Measurements from ENCODE around the gene CACNA1D. TPM values are rescaled to one million over a fixed set of nuclear protein-coding genes. Genes with fewer than 3 reads are reported as not detected.

CACNA1D gene
- polyA plus RNA-seq, 1 donor (not counting 4 experiments of a cell fraction or from before 2014, with no cell fraction given) = 0.20 TPM

DNA sequence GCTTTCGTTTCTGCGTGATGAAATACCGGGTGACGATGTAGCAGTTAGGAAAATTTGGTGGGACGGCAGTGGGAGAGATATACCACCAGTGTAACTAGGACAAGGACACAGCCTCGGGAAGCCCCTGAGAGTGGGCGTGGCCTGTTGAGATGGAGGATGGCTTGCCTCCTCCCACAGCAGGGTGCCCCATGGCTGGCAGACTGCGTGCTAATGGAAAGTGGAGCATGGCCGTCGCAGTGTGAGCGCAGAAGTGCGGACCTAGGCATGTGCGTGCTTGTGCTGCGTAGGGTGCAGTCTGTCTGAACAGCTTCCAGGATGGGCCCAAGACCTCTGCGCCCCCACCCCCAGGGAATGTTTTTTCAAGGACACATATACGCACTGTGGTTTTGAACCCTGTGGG is 295.0 kb downstream of the CACNA1D start:
- Histone ChIP-seq H3K4me3 (ENCODE audit: control insufficient read depth in 2 of 3, extremely low read depth in 1 of 3, insufficient read depth in 2 of 3, low read depth in 1 of 3, low read length in 3 of 3) (no peak overlapping the region), H3K79me2 (ENCODE audit: control insufficient read depth, insufficient read depth, low read length) (no peaks in the 10 kb centered on the region), H3K27ac (ENCODE audit: control insufficient read depth, insufficient read depth, low read length) (no peak overlapping the region), H2AFZ (ENCODE audit: control insufficient read depth, low read length) (no peak overlapping the region), H3K4me2 (ENCODE audit: control insufficient read depth, extremely low read depth, insufficient read depth, low read depth, low read length) (no peak overlapping the region), H3K9ac (ENCODE audit: control insufficient read depth, extremely low read depth, insufficient read depth, low read length) (no peak overlapping the region), H3K36me3 (ENCODE audit: control insufficient read depth in 2 of 2, extremely low read depth in 1 of 2, insufficient read depth in 2 of 2, low read length in 2 of 2) (no peaks in the 10 kb centered on the region), H4K20me1 (ENCODE audit: control insufficient read depth, extremely low read depth, insufficient read depth, low read length) (no peaks in the 10 kb centered on the region), H3K9me1 (ENCODE audit: control insufficient read depth, extremely low read depth, insufficient read depth, low read length) (no peaks in the 10 kb centered on the region), H3K4me1 (ENCODE audit: control insufficient read depth, extremely low read depth, insufficient read depth, low read length) (peaks cover 3% of the 10 kb centered on the region), H3K9me3 (ENCODE audit: control insufficient read depth, low read depth, low read length) (no peaks in the 10 kb centered on the region), H3K27me3 (ENCODE audit: control insufficient read depth, extremely low read depth, insufficient read depth, low read length) (no peaks in the 10 kb centered on the region)
- DNase-seq (ENCODE audit: low read depth, low spot score) (no peak), FAIRE-seq (no peak)
- dilution Hi-C loops (cut with MboI; ENCODE audit: extremely low pct_ligation_motif_present, low sequenced_read_pairs) = no loop called here
- TF ChIP-seq EZH2 (IDR thresholded peaks at IDR 0.05; ENCODE audit: low read length) = no peak

DNA sequence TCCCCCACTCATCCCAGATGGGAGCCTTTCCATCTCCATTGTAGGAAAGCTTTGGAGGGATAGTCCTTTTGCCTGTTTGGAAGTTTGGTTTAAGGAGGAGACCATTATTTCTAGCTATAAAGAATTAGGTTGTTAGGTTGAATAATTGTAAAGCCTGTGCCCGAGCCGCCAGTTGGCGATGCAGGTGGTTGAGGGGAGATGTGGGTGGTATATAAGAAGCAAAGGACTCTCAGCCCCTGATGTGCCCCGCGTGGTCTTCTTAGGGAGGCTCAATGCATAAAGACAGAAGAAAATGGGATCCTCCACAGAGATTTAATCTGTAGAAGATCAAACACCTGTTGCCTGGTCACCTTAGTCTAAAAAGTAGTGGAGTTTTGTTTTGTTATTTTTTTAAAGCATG is 296.1 kb downstream of the CACNA1D start:
- no peak overlapping the region for H2AFZ ChIP-seq (ENCODE audit: control insufficient read depth, low read length)
- H3K4me3 ChIP-seq (ENCODE audit: control insufficient read depth in 2 of 3, extremely low read depth in 1 of 3, insufficient read depth in 2 of 3, low read depth in 1 of 3, low read length in 3 of 3) = no peak overlapping the region
- H3K4me2 ChIP-seq (ENCODE audit: control insufficient read depth, extremely low read depth, insufficient read depth, low read depth, low read length) = no peak overlapping the region
- H3K27ac ChIP-seq (ENCODE audit: control insufficient read depth, insufficient read depth, low read length) = no peak overlapping the region
- H4K20me1 ChIP-seq (ENCODE audit: control insufficient read depth, extremely low read depth, insufficient read depth, low read length) = no peaks in the 10 kb centered on the region
- H3K9me3 ChIP-seq (ENCODE audit: control insufficient read depth, low read depth, low read length) = no peaks in the 10 kb centered on the region
- no peaks in the 10 kb centered on the region for H3K27me3 ChIP-seq (ENCODE audit: control insufficient read depth, extremely low read depth, insufficient read depth, low read length)
- FAIRE-seq (no peak), DNase-seq (ENCODE audit: low read depth, low spot score) (no peak)
- dilution Hi-C loops (cut with MboI; ENCODE audit: extremely low pct_ligation_motif_present, low sequenced_read_pairs) = no loop called here
- no peak overlapping the region for H3K9ac ChIP-seq (ENCODE audit: control insufficient read depth, extremely low read depth, insufficient read depth, low read length)
- H3K4me1 ChIP-seq (ENCODE audit: control insufficient read depth, extremely low read depth, insufficient read depth, low read length) = peaks cover 13% of the 10 kb centered on the region
- no peaks in the 10 kb centered on the region for H3K36me3 ChIP-seq (ENCODE audit: control insufficient read depth in 2 of 2, extremely low read depth in 1 of 2, insufficient read depth in 2 of 2, low read length in 2 of 2)
- H3K9me1 ChIP-seq (ENCODE audit: control insufficient read depth, extremely low read depth, insufficient read depth, low read length) = peaks cover 2% of the 10 kb centered on the region
- no peaks in the 10 kb centered on the region for H3K79me2 ChIP-seq (ENCODE audit: control insufficient read depth, insufficient read depth, low read length)
- TF ChIP-seq, protein P1, sequence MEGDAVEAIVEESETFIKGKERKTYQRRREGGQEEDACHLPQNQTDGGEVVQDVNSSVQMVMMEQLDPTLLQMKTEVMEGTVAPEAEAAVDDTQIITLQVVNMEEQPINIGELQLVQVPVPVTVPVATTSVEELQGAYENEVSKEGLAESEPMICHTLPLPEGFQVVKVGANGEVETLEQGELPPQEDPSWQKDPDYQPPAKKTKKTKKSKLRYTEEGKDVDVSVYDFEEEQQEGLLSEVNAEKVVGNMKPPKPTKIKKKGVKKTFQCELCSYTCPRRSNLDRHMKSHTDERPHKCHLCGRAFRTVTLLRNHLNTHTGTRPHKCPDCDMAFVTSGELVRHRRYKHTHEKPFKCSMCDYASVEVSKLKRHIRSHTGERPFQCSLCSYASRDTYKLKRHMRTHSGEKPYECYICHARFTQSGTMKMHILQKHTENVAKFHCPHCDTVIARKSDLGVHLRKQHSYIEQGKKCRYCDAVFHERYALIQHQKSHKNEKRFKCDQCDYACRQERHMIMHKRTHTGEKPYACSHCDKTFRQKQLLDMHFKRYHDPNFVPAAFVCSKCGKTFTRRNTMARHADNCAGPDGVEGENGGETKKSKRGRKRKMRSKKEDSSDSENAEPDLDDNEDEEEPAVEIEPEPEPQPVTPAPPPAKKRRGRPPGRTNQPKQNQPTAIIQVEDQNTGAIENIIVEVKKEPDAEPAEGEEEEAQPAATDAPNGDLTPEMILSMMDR (optimal IDR thresholded peaks at IDR 0.05 in 1 of 3, IDR thresholded peaks at IDR 0.05 in 1 of 3, conservative IDR thresholded peaks at IDR 0.05 in 1 of 3; ENCODE audit: extremely low read depth in 1 of 3, insufficient read depth in 2 of 3, low read length in 3 of 3) = no peak
- no peak for TF ChIP-seq EZH2 (IDR thresholded peaks at IDR 0.05; ENCODE audit: low read length)

DNA sequence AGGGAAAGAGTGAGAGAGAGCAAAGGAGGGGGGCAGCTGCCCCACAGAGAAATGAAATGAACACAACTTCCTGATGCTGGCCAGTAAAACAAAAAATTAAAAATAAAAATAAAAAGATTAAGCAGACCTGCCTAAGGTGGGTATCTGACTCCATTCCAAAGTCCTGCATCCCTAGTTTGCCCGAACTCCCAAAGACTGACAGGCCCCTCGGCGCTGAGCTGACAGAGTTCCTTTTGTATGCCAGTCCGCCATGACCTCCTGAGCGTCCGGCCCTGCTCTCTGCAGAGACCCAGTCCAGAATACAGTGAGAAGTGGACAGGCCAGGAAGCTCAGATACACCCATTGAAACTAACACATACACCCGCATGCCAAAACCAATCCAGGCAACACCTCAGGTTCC is 296.9 kb downstream of the CACNA1D start:
- Histone ChIP-seq H3K9me3 (ENCODE audit: control insufficient read depth, low read depth, low read length) (no peaks in the 10 kb centered on the region), H3K4me1 (ENCODE audit: control insufficient read depth, extremely low read depth, insufficient read depth, low read length) (peaks cover 15% of the 10 kb centered on the region), H3K27ac (ENCODE audit: control insufficient read depth, insufficient read depth, low read length) (no peak overlapping the region), H3K27me3 (ENCODE audit: control insufficient read depth, extremely low read depth, insufficient read depth, low read length) (no peaks in the 10 kb centered on the region), H3K4me3 (ENCODE audit: control insufficient read depth in 2 of 3, extremely low read depth in 1 of 3, insufficient read depth in 2 of 3, low read depth in 1 of 3, low read length in 3 of 3) (no peak overlapping the region), H4K20me1 (ENCODE audit: control insufficient read depth, extremely low read depth, insufficient read depth, low read length) (no peaks in the 10 kb centered on the region), H3K36me3 (ENCODE audit: control insufficient read depth in 2 of 2, extremely low read depth in 1 of 2, insufficient read depth in 2 of 2, low read length in 2 of 2) (no peaks in the 10 kb centered on the region), H3K9ac (ENCODE audit: control insufficient read depth, extremely low read depth, insufficient read depth, low read length) (no peak overlapping the region), H3K9me1 (ENCODE audit: control insufficient read depth, extremely low read depth, insufficient read depth, low read length) (peaks cover 2% of the 10 kb centered on the region), H3K4me2 (ENCODE audit: control insufficient read depth, extremely low read depth, insufficient read depth, low read depth, low read length) (no peak overlapping the region), H3K79me2 (ENCODE audit: control insufficient read depth, insufficient read depth, low read length) (no peaks in the 10 kb centered on the region), H2AFZ (ENCODE audit: control insufficient read depth, low read length) (no peak overlapping the region)
- FAIRE-seq = no peak
- no peak for TF ChIP-seq EZH2 (IDR thresholded peaks at IDR 0.05; ENCODE audit: low read length)
- TF ChIP-seq, protein P1 (optimal IDR thresholded peaks at IDR 0.05 in 1 of 3, IDR thresholded peaks at IDR 0.05 in 1 of 3, conservative IDR thresholded peaks at IDR 0.05 in 1 of 3; ENCODE audit: extremely low read depth in 1 of 3, insufficient read depth in 2 of 3, low read length in 3 of 3) = no peak
- no peak for DNase-seq (ENCODE audit: low read depth, low spot score)
- dilution Hi-C loops (cut with MboI; ENCODE audit: extremely low pct_ligation_motif_present, low sequenced_read_pairs) = no loop called here
